Measurements from ENCODE around the gene FKBP10. TPM values are rescaled to one million over a fixed set of nuclear protein-coding genes. Genes with fewer than 3 reads are reported as not detected.

The FKBP10 gene
- total and polyA plus RNA-seq, 4 donors = 0.71 to 17.6 (median 5.6) TPM

- Histone ChIP-seq H3K9me3 (ENCODE audit: control insufficient read depth in 4 of 4, low read length in 3 of 4) (no peaks in the 10 kb centered on the region), H3K27me3 (ENCODE audit: control insufficient read depth in 4 of 4, insufficient read depth in 4 of 4, low read length in 3 of 4) (no peaks in the 10 kb centered on the region), H3K4me3 (ENCODE audit: low read depth in 1 of 3, low read length in 3 of 3) (no peak overlapping the region), H3K9ac (ENCODE audit: low read depth in 1 of 2, low read length in 2 of 2) (no peak overlapping the region), H3K36me3 (ENCODE audit: control insufficient read depth in 4 of 4, insufficient read depth in 3 of 4, low read depth in 1 of 4, low read length in 3 of 4) (no peaks in the 10 kb centered on the region), H3K4me1 (ENCODE audit: control insufficient read depth in 4 of 4, insufficient read depth in 4 of 4, low read length in 3 of 4) (peaks cover 5 to 18% (median 10%) of the 10 kb centered on the region in 4 donors), H3K27ac (ENCODE audit: low read depth in 1 of 2, low read length in 2 of 2) (no peak overlapping the region)
- TF ChIP-seq HNF4A (conservative IDR thresholded peaks at IDR 0.05) (no peak), EGR1 (IDR thresholded peaks at IDR 0.05; ENCODE audit: low read depth in 2 of 2) (no peak), FOXA2 (IDR thresholded peaks at IDR 0.05) (no peak), SP1 (IDR thresholded peaks at IDR 0.05) (no peak), ATF3 (IDR thresholded peaks at IDR 0.05) (no peak)
- TF ChIP-seq, protein P1, sequence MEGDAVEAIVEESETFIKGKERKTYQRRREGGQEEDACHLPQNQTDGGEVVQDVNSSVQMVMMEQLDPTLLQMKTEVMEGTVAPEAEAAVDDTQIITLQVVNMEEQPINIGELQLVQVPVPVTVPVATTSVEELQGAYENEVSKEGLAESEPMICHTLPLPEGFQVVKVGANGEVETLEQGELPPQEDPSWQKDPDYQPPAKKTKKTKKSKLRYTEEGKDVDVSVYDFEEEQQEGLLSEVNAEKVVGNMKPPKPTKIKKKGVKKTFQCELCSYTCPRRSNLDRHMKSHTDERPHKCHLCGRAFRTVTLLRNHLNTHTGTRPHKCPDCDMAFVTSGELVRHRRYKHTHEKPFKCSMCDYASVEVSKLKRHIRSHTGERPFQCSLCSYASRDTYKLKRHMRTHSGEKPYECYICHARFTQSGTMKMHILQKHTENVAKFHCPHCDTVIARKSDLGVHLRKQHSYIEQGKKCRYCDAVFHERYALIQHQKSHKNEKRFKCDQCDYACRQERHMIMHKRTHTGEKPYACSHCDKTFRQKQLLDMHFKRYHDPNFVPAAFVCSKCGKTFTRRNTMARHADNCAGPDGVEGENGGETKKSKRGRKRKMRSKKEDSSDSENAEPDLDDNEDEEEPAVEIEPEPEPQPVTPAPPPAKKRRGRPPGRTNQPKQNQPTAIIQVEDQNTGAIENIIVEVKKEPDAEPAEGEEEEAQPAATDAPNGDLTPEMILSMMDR (IDR thresholded peaks at IDR 0.05; ENCODE audit: low read depth, low read length, missing input control) = no peak
- no peak for DNase-seq (ENCODE audit: low spot score)
- 88% methylated on average over 9 of the region's 9 CpGs for WGBS
Measured at GRCh38 chr17:41813699-41814124, 908 bp downstream of the FKBP10 start.

- no peaks in the 10 kb centered on the region for H3K9me3 ChIP-seq (ENCODE audit: control insufficient read depth in 4 of 4, low read length in 3 of 4)
- no peak for TF ChIP-seq NR2F2 (IDR thresholded peaks at IDR 0.05)
- no peak for TF ChIP-seq ATF3 (IDR thresholded peaks at IDR 0.05)
- TF ChIP-seq, protein P2, sequence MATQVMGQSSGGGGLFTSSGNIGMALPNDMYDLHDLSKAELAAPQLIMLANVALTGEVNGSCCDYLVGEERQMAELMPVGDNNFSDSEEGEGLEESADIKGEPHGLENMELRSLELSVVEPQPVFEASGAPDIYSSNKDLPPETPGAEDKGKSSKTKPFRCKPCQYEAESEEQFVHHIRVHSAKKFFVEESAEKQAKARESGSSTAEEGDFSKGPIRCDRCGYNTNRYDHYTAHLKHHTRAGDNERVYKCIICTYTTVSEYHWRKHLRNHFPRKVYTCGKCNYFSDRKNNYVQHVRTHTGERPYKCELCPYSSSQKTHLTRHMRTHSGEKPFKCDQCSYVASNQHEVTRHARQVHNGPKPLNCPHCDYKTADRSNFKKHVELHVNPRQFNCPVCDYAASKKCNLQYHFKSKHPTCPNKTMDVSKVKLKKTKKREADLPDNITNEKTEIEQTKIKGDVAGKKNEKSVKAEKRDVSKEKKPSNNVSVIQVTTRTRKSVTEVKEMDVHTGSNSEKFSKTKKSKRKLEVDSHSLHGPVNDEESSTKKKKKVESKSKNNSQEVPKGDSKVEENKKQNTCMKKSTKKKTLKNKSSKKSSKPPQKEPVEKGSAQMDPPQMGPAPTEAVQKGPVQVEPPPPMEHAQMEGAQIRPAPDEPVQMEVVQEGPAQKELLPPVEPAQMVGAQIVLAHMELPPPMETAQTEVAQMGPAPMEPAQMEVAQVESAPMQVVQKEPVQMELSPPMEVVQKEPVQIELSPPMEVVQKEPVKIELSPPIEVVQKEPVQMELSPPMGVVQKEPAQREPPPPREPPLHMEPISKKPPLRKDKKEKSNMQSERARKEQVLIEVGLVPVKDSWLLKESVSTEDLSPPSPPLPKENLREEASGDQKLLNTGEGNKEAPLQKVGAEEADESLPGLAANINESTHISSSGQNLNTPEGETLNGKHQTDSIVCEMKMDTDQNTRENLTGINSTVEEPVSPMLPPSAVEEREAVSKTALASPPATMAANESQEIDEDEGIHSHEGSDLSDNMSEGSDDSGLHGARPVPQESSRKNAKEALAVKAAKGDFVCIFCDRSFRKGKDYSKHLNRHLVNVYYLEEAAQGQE (IDR thresholded peaks at IDR 0.05) = no peak
- no peak for TF ChIP-seq YY1 (IDR thresholded peaks at IDR 0.05)
- no peak for TF ChIP-seq FOXA1 (IDR thresholded peaks at IDR 0.05)
- no peak for TF ChIP-seq RXRA (IDR thresholded peaks at IDR 0.05)
- TF ChIP-seq JUND (IDR thresholded peaks at IDR 0.05) = no peak
- no peak for TF ChIP-seq SP1 (IDR thresholded peaks at IDR 0.05)
- no peak for TF ChIP-seq RAD21 (IDR thresholded peaks at IDR 0.05)
- TF ChIP-seq ZBTB33 (IDR thresholded peaks at IDR 0.05) = no peak
- TF ChIP-seq GABPA (IDR thresholded peaks at IDR 0.05 in 1 of 2, conservative IDR thresholded peaks at IDR 0.05 in 1 of 2) = no peak
- TF ChIP-seq TAF1 (conservative IDR thresholded peaks at IDR 0.05) = no peak
- no peak for TF ChIP-seq MAX (IDR thresholded peaks at IDR 0.05)
- TF ChIP-seq FOXA2 (IDR thresholded peaks at IDR 0.05) = no peak
- no peak for TF ChIP-seq EGR1 (IDR thresholded peaks at IDR 0.05; ENCODE audit: low read depth in 2 of 2)
- H3K27ac ChIP-seq (ENCODE audit: low read depth in 1 of 2, low read length in 2 of 2) = no peak overlapping the region
- peaks cover 5 to 18% (median 10%) of the 10 kb centered on the region in 4 donors for H3K4me1 ChIP-seq (ENCODE audit: control insufficient read depth in 4 of 4, insufficient read depth in 4 of 4, low read length in 3 of 4)
- no peak overlapping the region for H3K9ac ChIP-seq (ENCODE audit: low read depth in 1 of 2, low read length in 2 of 2)
- H3K27me3 ChIP-seq (ENCODE audit: control insufficient read depth in 4 of 4, insufficient read depth in 4 of 4, low read length in 3 of 4) = no peaks in the 10 kb centered on the region
- no peak overlapping the region for H3K4me3 ChIP-seq (ENCODE audit: low read depth in 1 of 3, low read length in 3 of 3)
- no peaks in the 10 kb centered on the region for H3K36me3 ChIP-seq (ENCODE audit: control insufficient read depth in 4 of 4, insufficient read depth in 3 of 4, low read depth in 1 of 4, low read length in 3 of 4)
- no peak for DNase-seq (ENCODE audit: low spot score)
- WGBS = 67% methylated on average over 1 of the region's 1 CpG
Measured at GRCh38 chr17:41814195-41814594, 1.4 kb downstream of the FKBP10 start.
